ENCODE data around the gene FAM53B.

The FAM53B gene

GRCh38 chr10:124728830-124729661, 15.1 kb downstream of the FAM53B start:
- Histone ChIP-seq H3K4me3 (ENCODE audit: low read length) (no peak overlapping the region), H3K9me3 (replicated peaks; ENCODE audit: insufficient read depth, low read length) (no peaks in the 10 kb centered on the region), H3K4me1 (ENCODE audit: low read length) (peaks cover 62% of the 10 kb centered on the region), H3F3A (ENCODE audit: insufficient read depth, low read length) (peaks cover 27% of the 10 kb centered on the region), H3K79me2 (ENCODE audit: low read length) (peaks cover 78% of the 10 kb centered on the region), H3K9ac (ENCODE audit: low read length) (peak overlapping the region; percentile 6; the same call in 1 of the 2 replicates), H4K20me1 (ENCODE audit: insufficient read depth, low read length) (no peaks in the 10 kb centered on the region), H3K27me3 (replicated peaks; ENCODE audit: insufficient read depth, low read length) (no peaks in the 10 kb centered on the region), H3K36me3 (replicated peaks; ENCODE audit: insufficient read depth, low read length) (no peaks in the 10 kb centered on the region), H3K9me2 (replicated peaks; ENCODE audit: insufficient read depth, low read length) (no peaks in the 10 kb centered on the region), H3K27ac (ENCODE audit: low read length) (peak overlapping the region; percentile 58; the same call in 1 of the 2 replicates), H2AFZ (ENCODE audit: low read length) (no peak overlapping the region), H3K4me2 (ENCODE audit: low read depth, low read length) (peak overlapping the region; percentile 14; the same call in 1 of the 2 replicates)
- TF ChIP-seq CTCF (IDR thresholded peaks at IDR 0.05; ENCODE audit: low read length) (no peak), EZH2 (optimal IDR thresholded peaks at IDR 0.05; ENCODE audit: low read depth, low read length) (no peak), EZH2phosphoT487 (IDR thresholded peaks at IDR 0.05; ENCODE audit: low read length) (no peak)
- no peak for DNase-seq

- peaks cover 60% of the 10 kb centered on the region for H3K4me1 ChIP-seq (ENCODE audit: low read length)
- peak; percentile 33 for DNase-seq
Observed at GRCh38 chr10:124728071-124728829, 15.9 kb downstream of the FAM53B start.

More at GRCh38 chr10:124728071-124728829, 15.9 kb downstream of the FAM53B start:
- Histone ChIP-seq H4K20me1 (ENCODE audit: insufficient read depth, low read length) (no peaks in the 10 kb centered on the region), H3K4me3 (ENCODE audit: low read length) (no peak overlapping the region), H3K27me3 (replicated peaks; ENCODE audit: insufficient read depth, low read length) (no peaks in the 10 kb centered on the region), H3K9me3 (replicated peaks; ENCODE audit: insufficient read depth, low read length) (no peaks in the 10 kb centered on the region), H3K36me3 (replicated peaks; ENCODE audit: insufficient read depth, low read length) (no peaks in the 10 kb centered on the region), H3F3A (ENCODE audit: insufficient read depth, low read length) (peaks cover 27% of the 10 kb centered on the region), H3K9ac (ENCODE audit: low read length) (peak overlapping the region; percentile 6; the same call in 1 of the 2 replicates), H3K27ac (ENCODE audit: low read length) (peak overlapping the region; percentile 58; the same call in 1 of the 2 replicates), H3K9me2 (replicated peaks; ENCODE audit: insufficient read depth, low read length) (no peaks in the 10 kb centered on the region), H3K4me2 (ENCODE audit: low read depth, low read length) (peak overlapping the region; percentile 14; the same call in 1 of the 2 replicates), H3K79me2 (ENCODE audit: low read length) (peaks cover 75% of the 10 kb centered on the region), H2AFZ (ENCODE audit: low read length) (no peak overlapping the region)
- no peak for TF ChIP-seq CTCF (IDR thresholded peaks at IDR 0.05; ENCODE audit: low read length)
- TF ChIP-seq EZH2 (optimal IDR thresholded peaks at IDR 0.05; ENCODE audit: low read depth, low read length), result no peak
- TF ChIP-seq EZH2phosphoT487 (IDR thresholded peaks at IDR 0.05; ENCODE audit: low read length), result no peak

Data from MM.1S (cell line).